GM21367 (cell line): ENCODE measurements around the gene AKAIN1.

Experiments used
- ATAC-seq: cut with Tn5 transposase; IDR thresholded peaks from one replicate; pipeline ENCODE4 v1.9.1; 2021; ENCODE audit not compliant: unreplicated experiment

Gene AKAIN1

GRCh38 chr18:5097116-5097703, 99.8 kb downstream of the AKAIN1 start:
- no peak for ATAC-seq

- no peak for ATAC-seq
Observed at GRCh38 chr18:5095239-5095638, 101.8 kb downstream of the AKAIN1 start.

GRCh38 chr18:5093902-5094301, 103.2 kb downstream of the AKAIN1 start:
- ATAC-seq: no peak
